CD14-positive monocyte (primary cell): ENCODE data around the gene SOX5. TPM values are rescaled to one million over a fixed set of nuclear protein-coding genes. Genes with fewer than 3 reads are reported as not detected.

Experiments
- DNase-seq, 3 donors: peaks; one replicate each; pipeline ENCODE4 v3.0.0-alpha.2; 2011 to 2022
- H2AFZ ChIP-seq: 2 replicates; pipeline ENCODE4 v1.6.0; 2012; ENCODE audit warnings: mild to moderate bottlenecking, low read depth, low read length, inconsistent platforms; ENCODE audit not compliant: insufficient read depth, poor library complexity, severe bottlenecking
- H3K27ac ChIP-seq, 2 donors: 1 replicate in 1 of 2; 2 replicates in 1 of 2; pipeline ENCODE4 v1.5.1; 2012 to 2013; ENCODE audit warnings: low read length in 2 of 2, control low read depth in 1 of 2, inconsistent platforms in 1 of 2, low read depth in 1 of 2, mild to moderate bottlenecking in 1 of 2
- H3K27me3 ChIP-seq, 2 donors: one replicate each; pipeline versions ENCODE4 v1.6.0 to v1.6.1; 2011 to 2013; ENCODE audit warnings: low read length in 2 of 2; ENCODE audit not compliant: control insufficient read depth in 2 of 2, insufficient read depth in 2 of 2
- H3K36me3 ChIP-seq, 2 donors: replicated peaks in 1 of 2; 1 replicate in 1 of 2; 2 replicates in 1 of 2; pipeline versions ENCODE4 v1.5.1 to v1.6.1; 2012 to 2013; ENCODE audit warnings: low read length in 2 of 2, control low read depth in 1 of 2, inconsistent platforms in 1 of 2, mild to moderate bottlenecking in 1 of 2; ENCODE audit not compliant: insufficient read depth in 2 of 2, control insufficient read depth in 1 of 2
- H3K4me1 ChIP-seq, 2 donors: 1 replicate in 1 of 2; 2 replicates in 1 of 2; pipeline versions ENCODE4 v1.5.1 to v1.6.1; 2012 to 2013; ENCODE audit warnings: low read length in 2 of 2, control low read depth in 1 of 2, inconsistent platforms in 1 of 2, mild to moderate bottlenecking in 1 of 2, moderate library complexity in 1 of 2; ENCODE audit not compliant: insufficient read depth in 2 of 2, control insufficient read depth in 1 of 2
- H3K4me2 ChIP-seq: replicated peaks from 2 replicates; pipeline ENCODE3; 2012; ENCODE audit warnings: low read length, moderate library complexity, mild to moderate bottlenecking; ENCODE audit not compliant: poor library complexity, severe bottlenecking; ENCODE audit errors: extremely low read depth
- H3K4me3 ChIP-seq, 3 experiments: fragments of 200-600 bp in 1 of 3; sonication (generic) in 1 of 3; replicated peaks in 1 of 3; 1 replicate in 2 of 3; 2 replicates in 1 of 3; pipeline ENCODE4 v1.5.1; 2011 to 2013; ENCODE audit warnings: low read length in 3 of 3, mild to moderate bottlenecking in 3 of 3, control low read depth in 2 of 3, low read depth in 2 of 3, inconsistent platforms in 1 of 3, moderate library complexity in 1 of 3
- H3K79me2 ChIP-seq: 2 replicates; pipeline ENCODE4 v1.6.0; 2012; ENCODE audit warnings: mild to moderate bottlenecking, control low read depth, inconsistent platforms, low read length, moderate library complexity; ENCODE audit not compliant: insufficient read depth
- H3K9ac ChIP-seq: 2 replicates; pipeline ENCODE4 v1.6.0; 2017; ENCODE audit warnings: low read length, mild to moderate bottlenecking; ENCODE audit not compliant: insufficient read depth, poor library complexity, severe bottlenecking
- H3K9me3 ChIP-seq, 2 donors: replicated peaks in 1 of 2; 1 replicate in 1 of 2; 2 replicates in 1 of 2; pipeline versions ENCODE4 v1.5.1 to v1.6.1; 2012 to 2013; ENCODE audit warnings: low read length in 2 of 2, control low read depth in 1 of 2; ENCODE audit not compliant: control insufficient read depth in 1 of 2, insufficient read depth in 1 of 2
- H4K20me1 ChIP-seq: 2 replicates; pipeline ENCODE4 v1.6.0; 2012; ENCODE audit warnings: mild to moderate bottlenecking, low read length, control low read depth, moderate library complexity; ENCODE audit not compliant: insufficient read depth
- H3K27ac Mint-ChIP-seq, 7 donors: one replicate each; pipeline ENCODE4 v1.8.0; 2020; ENCODE audit warnings: mild to moderate bottlenecking in 7 of 7, mixed read lengths in 7 of 7, moderate library complexity in 6 of 7, inconsistent platforms in 2 of 7
- H3K27me3 Mint-ChIP-seq, 3 donors: one replicate each; pipeline ENCODE4 v1.8.0; 2021 to 2022; ENCODE audit warnings: low read depth in 3 of 3, mild to moderate bottlenecking in 3 of 3, mixed read lengths in 3 of 3, moderate library complexity in 3 of 3, inconsistent platforms in 1 of 3
- H3K36me3 Mint-ChIP-seq, 2 donors: one replicate each; pipeline ENCODE4 v1.8.0; 2020; ENCODE audit warnings: mixed read lengths in 2 of 2, inconsistent platforms in 1 of 2, mild to moderate bottlenecking in 1 of 2
- H3K4me1 Mint-ChIP-seq: one replicate; pipeline ENCODE4 v1.8.0; 2020; ENCODE audit warnings: mild to moderate bottlenecking, mixed read lengths
- H3K4me3 Mint-ChIP-seq, 2 donors: one replicate each; pipeline ENCODE4 v1.8.0; 2020; ENCODE audit warnings: mild to moderate bottlenecking in 2 of 2, mixed read lengths in 2 of 2, moderate library complexity in 1 of 2
- H3K9me3 Mint-ChIP-seq, 7 donors: one replicate each; pipeline ENCODE4 v1.8.0; 2020 to 2022; ENCODE audit warnings: mixed read lengths in 7 of 7, mild to moderate bottlenecking in 6 of 7, moderate library complexity in 6 of 7, inconsistent platforms in 2 of 7
- CTCF ChIP-seq: fragments of 200-600 bp; IDR thresholded peaks from one replicate; pipeline ENCODE4 v1.8.0; 2022; ENCODE audit warnings: antibody characterized with exemption, mild to moderate bottlenecking
- WGBS: methylation state at CpG from one replicate; pipeline ENCODE4 v1.1.5; 2013; ENCODE audit warnings: missing lambda C conversion rate; ENCODE audit not compliant: insufficient coverage; 5-methylcytosine and 5-hydroxymethylcytosine counted together
- intact Hi-C, 2 donors: fragments of 100-400 bp; cut with micrococcal nuclease; formaldehyde crosslinking; loops; one replicate each; pipeline versions ENCODE4 v1.15.0 to v1.15.1; 2023
- polyA plus RNA-seq, 3 donors: library from polyadenylated mRNA; depleted of rRNA in 1 of 3; unstranded in 2 of 3; stranded (reverse) in 1 of 3; fragments of 300-500 nt in 2 of 3; fragments of >200 nt in 1 of 3; fragmentation: Illumina TruSeq in 2 of 3; gene quantifications; 1 replicate in 2 of 3; 2 replicates in 1 of 3; pipeline ENCODE4 v1.2.3, GENCODE V29; 2012 to 2021

Gene SOX5
- polyA plus RNA-seq, 3 donors: not detected

- Histone ChIP-seq H3K27ac (no peak overlapping the region), H3K36me3 (no peaks in the 10 kb centered on the region), H3K9ac (no peak overlapping the region), H4K20me1 (no peaks in the 10 kb centered on the region), H2AFZ (no peak overlapping the region), H3K4me3 (no peak overlapping the region), H3K27me3 (no peaks in the 10 kb centered on the region), H3K79me2 (no peaks in the 10 kb centered on the region), H3K4me1 (no peaks in the 10 kb centered on the region), H3K4me2 (no peak overlapping the region), H3K9me3 (no peaks in the 10 kb centered on the region)
- intact Hi-C loops: no loop called here
- Mint-ChIP-seq H3K4me1 (no peaks in the 10 kb centered on the region), H3K27ac (no peak overlapping the region), H3K27me3 (peaks cover 0 to 2% (median 0%) of the 10 kb centered on the region in 3 donors), H3K9me3 (peaks cover 0 to 8% (median 2%) of the 10 kb centered on the region in 7 donors), H3K4me3 (no peak overlapping the region), H3K36me3 (no peaks in the 10 kb centered on the region)
- WGBS: no CpG with 5 or more reads among the region's 1 CpG
- no peak for TF ChIP-seq CTCF
- no peak for DNase-seq
These were observed 39.9 kb downstream of the SOX5 start for GRCh38 chr12:23909551-23909950.

- intact Hi-C loops: no loop called here
- 100% methylated on average over 2 of the region's 6 CpGs for WGBS
These were observed 43.1 kb downstream of the SOX5 start for GRCh38 chr12:23906329-23906728.

More at GRCh38 chr12:23906329-23906728, 43.1 kb downstream of the SOX5 start:
- Histone ChIP-seq H3K4me2 (no peak overlapping the region), H3K27me3 (no peaks in the 10 kb centered on the region), H3K9ac (no peak overlapping the region), H3K4me1 (no peaks in the 10 kb centered on the region), H2AFZ (no peak overlapping the region), H3K27ac (no peak overlapping the region), H3K4me3 (no peak overlapping the region), H4K20me1 (no peaks in the 10 kb centered on the region), H3K9me3 (no peaks in the 10 kb centered on the region), H3K79me2 (no peaks in the 10 kb centered on the region), H3K36me3 (no peaks in the 10 kb centered on the region)
- Mint-ChIP-seq H3K4me1 (no peaks in the 10 kb centered on the region), H3K27me3 (peaks cover 0 to 2% (median 0%) of the 10 kb centered on the region in 3 donors), H3K9me3 (peaks cover 0 to 6% (median 2%) of the 10 kb centered on the region in 7 donors), H3K4me3 (no peak overlapping the region), H3K27ac (no peak overlapping the region), H3K36me3 (no peaks in the 10 kb centered on the region)
- no peak for DNase-seq
- TF ChIP-seq CTCF: no peak
